Mesodermal cell (in vitro differentiated cells): Measurements from ENCODE around the gene HSFX1.
"Not testable (repeated sequence)": the region's sequence is repeated elsewhere in the genome, so short reads cannot be mapped to it uniquely, and the experiment has no call there.

Source experiments
- H3K27ac ChIP-seq: 2 replicates; pipeline ENCODE4 v1.7.0; 2013; ENCODE audit warnings: mild to moderate bottlenecking, low read depth, low read length, moderate library complexity; ENCODE audit not compliant: severe bottlenecking
- H3K36me3 ChIP-seq: 2 replicates; pipeline ENCODE4 v1.7.1; 2013; ENCODE audit warnings: mild to moderate bottlenecking, low read length, moderate library complexity; ENCODE audit not compliant: control insufficient read depth, insufficient read depth
- H3K4me1 ChIP-seq: one replicate; pipeline ENCODE4 v1.7.1; 2013; ENCODE audit warnings: mild to moderate bottlenecking, low read length; ENCODE audit not compliant: insufficient read depth, control insufficient read depth, poor library complexity, severe bottlenecking
- H3K4me3 ChIP-seq: 2 replicates; pipeline ENCODE4 v1.7.0; 2013; ENCODE audit warnings: low read length, control low read depth, mild to moderate bottlenecking; ENCODE audit not compliant: insufficient read depth, poor library complexity, severe bottlenecking; ENCODE audit errors: extremely low read depth
- H3K9me3 ChIP-seq: 2 replicates; pipeline ENCODE4 v1.7.1; 2013; ENCODE audit warnings: mild to moderate bottlenecking, low read length, moderate library complexity; ENCODE audit not compliant: control insufficient read depth
- WGBS, 2 experiments: methylation state at CpG; one replicate each; pipeline ENCODE4 v1.1.5; 2013; ENCODE audit warnings: missing lambda C conversion rate in 2 of 2; ENCODE audit not compliant: insufficient coverage in 2 of 2; 5-methylcytosine and 5-hydroxymethylcytosine counted together

HSFX1 gene

DNA sequence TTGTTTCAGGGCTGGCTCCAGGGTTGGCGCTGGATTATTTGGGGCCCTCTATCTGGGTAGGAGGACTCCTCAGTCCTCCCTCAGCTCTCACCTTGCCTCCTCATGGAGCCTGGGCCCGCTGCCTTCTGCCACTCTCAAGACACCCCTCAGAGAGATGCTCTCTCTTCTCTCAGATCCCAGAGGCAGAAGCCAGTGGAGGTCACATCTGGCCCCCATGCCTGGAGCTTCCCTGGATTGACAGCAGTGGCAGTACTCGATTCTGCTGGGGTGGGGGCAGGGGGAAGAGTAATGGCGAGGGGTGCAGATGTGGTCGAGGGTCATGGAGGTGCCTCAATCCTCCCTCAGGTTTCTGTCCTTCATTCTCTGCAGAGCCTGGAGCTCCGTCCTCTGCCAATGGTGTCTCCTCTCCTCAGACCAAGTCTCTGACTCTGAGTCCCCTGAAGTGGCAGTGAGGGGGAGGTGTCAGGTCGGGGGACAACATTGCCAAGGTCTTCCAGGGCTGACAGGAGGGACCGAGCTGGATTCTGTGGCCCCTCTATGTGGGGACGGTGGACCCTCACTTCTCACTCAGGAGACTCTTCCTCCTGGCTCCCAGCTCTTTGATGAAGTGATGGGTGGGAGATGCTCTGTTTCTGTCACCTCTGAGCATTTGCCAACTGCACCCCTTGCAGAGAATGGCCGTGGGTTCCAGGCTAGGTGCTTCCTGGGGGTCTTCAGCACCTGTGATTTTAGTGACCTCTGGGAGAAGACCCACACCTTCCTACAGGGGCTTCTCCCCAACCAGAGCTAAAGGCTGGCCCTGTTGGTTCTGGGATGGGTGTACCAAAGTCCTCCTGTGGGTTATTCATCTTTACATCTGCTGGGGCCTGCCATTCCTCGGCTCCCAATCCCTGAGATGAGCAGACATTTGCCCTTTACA, 10.9 kb upstream of the HSFX1 start:
- H3K4me1 ChIP-seq: no peaks in the 10 kb centered on the region
- WGBS, 2 experiments: 100% methylated on average over 2 of the region's 11 CpGs; no CpG with 5 or more reads in 1 of the 2 experiments
- no peak overlapping the region for H3K4me3 ChIP-seq
- H3K36me3 ChIP-seq: no peaks in the 10 kb centered on the region
- H3K9me3 ChIP-seq: no peaks in the 10 kb centered on the region
- H3K27ac ChIP-seq: no peak overlapping the region

DNA sequence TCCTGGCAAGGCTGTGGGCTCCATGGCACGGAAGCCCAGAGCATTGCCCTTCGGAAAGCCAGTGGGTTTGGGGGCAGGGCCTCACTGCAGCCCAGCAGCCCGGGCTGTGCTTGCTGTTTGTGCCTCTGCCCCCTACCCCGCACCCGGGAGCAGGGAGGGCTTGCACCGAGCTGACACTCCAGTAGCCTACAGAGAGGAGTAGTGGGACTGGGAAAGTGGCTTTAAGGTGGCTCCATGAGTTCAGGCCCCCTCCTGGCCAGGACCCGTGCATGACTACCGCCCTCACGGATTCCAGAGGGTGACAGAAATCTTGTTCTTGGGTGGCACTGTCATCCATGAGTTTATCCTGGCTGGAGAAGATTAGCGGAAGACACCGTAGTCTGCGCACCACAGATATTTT, 3.5 kb upstream of the HSFX1 start:
- WGBS, 2 experiments: no CpG with 5 or more reads among the region's 12 CpGs
- not testable (repeated sequence) for H3K27ac ChIP-seq

GRCh38 chrX:149773026-149773425, 842 bp upstream of the HSFX1 start:
- H3K9me3 ChIP-seq, H3K4me3 ChIP-seq, H3K36me3 ChIP-seq, H3K4me1 ChIP-seq, H3K27ac ChIP-seq: not testable (repeated sequence)
- WGBS, 2 experiments: no CpG with 5 or more reads among the region's 9 CpGs

More for the DNA sequence above, 3.5 kb upstream of the HSFX1 start:
- H3K4me3 ChIP-seq, H3K36me3 ChIP-seq, H3K9me3 ChIP-seq, H3K4me1 ChIP-seq: not testable (repeated sequence)

- H3K4me1 ChIP-seq, H3K36me3 ChIP-seq, H3K27ac ChIP-seq, H3K4me3 ChIP-seq, H3K9me3 ChIP-seq: not testable (repeated sequence)
- WGBS, 2 experiments: no CpG with 5 or more reads among the region's 7 CpGs
These were observed 4.1 kb downstream of the HSFX1 start for GRCh38 chrX:149777999-149778398.

DNA sequence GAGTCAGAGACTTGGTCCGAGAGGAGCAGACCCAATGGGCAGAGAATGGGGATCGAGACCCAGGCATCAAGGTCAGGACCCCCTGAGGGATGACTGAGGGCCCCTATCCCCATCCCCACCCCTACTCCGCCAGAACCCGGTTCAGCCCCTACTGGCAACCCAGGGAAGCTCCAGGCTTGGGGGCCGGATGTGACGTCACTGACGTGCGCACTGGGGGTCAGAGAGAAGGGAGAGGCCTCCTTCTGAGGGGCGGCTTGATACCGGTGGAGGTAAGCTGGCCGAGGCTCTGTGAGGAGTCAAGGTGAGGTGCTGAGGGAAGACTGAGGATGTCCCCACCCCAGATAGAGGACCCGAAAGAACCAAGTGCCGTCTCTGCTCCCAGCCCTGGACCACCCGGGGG, 7.9 kb downstream of the HSFX1 start, which contains the start of gene MAGEA9:
Gene MAGEA9, plus strand, starts transcription at position 204 of the 400 bp plus-strand sequence. CDS start 4,281 bp downstream, outside the sequence.
- not testable (repeated sequence) for H3K27ac ChIP-seq, H3K4me1 ChIP-seq, H3K4me3 ChIP-seq, H3K9me3 ChIP-seq, H3K36me3 ChIP-seq
- WGBS, 2 experiments: no CpG with 5 or more reads among the region's 14 CpGs

DNA sequence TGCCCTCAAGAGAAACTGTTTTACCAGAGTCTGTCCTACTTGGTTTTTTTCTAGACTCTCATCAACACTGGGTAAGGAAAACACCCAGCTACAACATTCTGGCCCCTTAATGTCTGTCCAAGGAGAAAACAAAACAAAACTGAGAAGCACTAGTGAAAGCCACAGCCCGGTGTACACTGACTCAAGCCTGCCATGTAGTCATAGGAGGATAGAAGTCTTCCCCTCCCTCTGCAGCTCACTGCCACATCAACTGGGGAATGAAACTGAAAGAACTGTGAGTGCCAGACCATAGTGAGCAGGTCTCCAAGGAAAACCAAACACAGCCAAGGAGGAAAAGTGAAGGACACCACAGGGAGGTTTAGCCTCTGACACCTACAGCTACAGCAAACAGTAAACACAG, 21.7 kb downstream of the HSFX1 start:
- H3K4me1 ChIP-seq, H3K9me3 ChIP-seq, H3K4me3 ChIP-seq, H3K27ac ChIP-seq, H3K36me3 ChIP-seq: not testable (repeated sequence)
- WGBS, 2 experiments: no CpG with 5 or more reads among the region's 1 CpG

DNA sequence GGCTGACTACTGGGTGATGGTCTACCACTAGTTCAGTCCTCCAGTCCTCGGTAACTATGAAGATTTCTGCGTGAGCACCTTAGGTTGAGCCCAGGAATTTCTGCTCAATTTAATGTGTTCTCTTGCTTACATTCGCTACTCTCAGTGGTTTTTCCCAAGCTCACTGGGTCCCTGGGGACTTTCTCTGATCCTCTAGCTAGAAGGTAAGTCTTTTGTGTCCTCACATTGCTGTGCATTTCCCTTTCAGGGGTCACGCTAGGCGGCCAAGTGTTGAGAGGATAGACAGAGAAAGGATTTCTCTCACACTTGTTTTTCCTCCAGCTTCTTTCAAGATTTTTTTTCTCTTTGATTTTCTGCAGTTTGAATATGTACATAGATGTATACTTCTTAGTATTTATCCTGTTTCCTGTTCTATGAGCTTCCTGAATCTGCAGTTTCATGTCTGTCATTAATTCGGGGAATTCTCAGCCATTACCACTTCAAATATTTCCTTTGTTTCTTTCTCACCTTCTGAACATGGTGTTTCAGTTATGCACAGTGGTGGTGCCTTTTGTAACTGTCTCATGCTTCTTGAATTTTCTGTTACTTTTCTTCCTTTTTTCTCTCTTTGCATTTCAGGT, 25.3 kb downstream of the HSFX1 start:
- no peak overlapping the region for H3K4me3 ChIP-seq
- no peaks in the 10 kb centered on the region for H3K9me3 ChIP-seq
- WGBS, 2 experiments: 90 to 100% methylated on average over 2 to 3 of the region's 6 CpGs
- no peaks in the 10 kb centered on the region for H3K36me3 ChIP-seq
- H3K4me1 ChIP-seq: no peaks in the 10 kb centered on the region
- no peak overlapping the region for H3K27ac ChIP-seq

DNA sequence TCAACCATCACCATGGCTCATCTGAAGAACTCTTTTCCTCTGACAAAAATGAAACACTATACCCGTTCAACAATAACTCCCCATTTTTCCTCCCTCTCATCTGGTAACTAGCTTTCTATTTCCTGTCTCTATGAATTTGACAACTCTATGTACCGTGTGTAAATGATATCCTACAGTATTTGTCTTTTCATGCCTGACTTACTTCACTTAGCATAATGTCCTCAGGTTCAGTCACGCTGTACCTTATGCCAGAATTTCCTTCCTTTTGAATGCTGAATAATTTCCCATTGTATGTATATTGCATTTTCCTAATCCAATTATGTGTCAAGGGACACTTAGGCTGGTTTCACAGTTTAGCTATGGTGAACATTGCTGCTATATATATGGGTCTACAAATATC, 26.1 kb downstream of the HSFX1 start:
- H3K27ac ChIP-seq: no peak overlapping the region
- H3K36me3 ChIP-seq: no peaks in the 10 kb centered on the region
- H3K9me3 ChIP-seq: no peaks in the 10 kb centered on the region
- H3K4me1 ChIP-seq: no peaks in the 10 kb centered on the region
- WGBS, 2 experiments: 86 to 100% methylated on average over 1 to 2 of the region's 3 CpGs
- H3K4me3 ChIP-seq: no peak overlapping the region

- no peaks in the 10 kb centered on the region for H3K4me1 ChIP-seq
- no peaks in the 10 kb centered on the region for H3K9me3 ChIP-seq
- H3K4me3 ChIP-seq: no peak overlapping the region
- no peak overlapping the region for H3K27ac ChIP-seq
- WGBS, 2 experiments: 82 to 88% methylated on average over 5 of the region's 10 CpGs
- no peaks in the 10 kb centered on the region for H3K36me3 ChIP-seq
These were observed 29.7 kb downstream of the HSFX1 start for GRCh38 chrX:149803458-149804062.

- H3K27ac ChIP-seq: no peak overlapping the region
- WGBS, 2 experiments: 76 to 85% methylated on average over 2 to 5 of the region's 6 CpGs
- H3K4me3 ChIP-seq: no peak overlapping the region
- no peaks in the 10 kb centered on the region for H3K9me3 ChIP-seq
- no peaks in the 10 kb centered on the region for H3K36me3 ChIP-seq
- H3K4me1 ChIP-seq: no peaks in the 10 kb centered on the region
These were observed 30.2 kb downstream of the HSFX1 start for GRCh38 chrX:149804102-149804501.
